Fibroblast of the aortic adventitia (primary cell): ENCODE measurements around the gene UBXN11. TPM values are rescaled to one million over a fixed set of nuclear protein-coding genes. Genes with fewer than 3 reads are reported as not detected.

Experiments used
- DNase-seq: peaks from one replicate; pipeline ENCODE4 v3.0.0-alpha.2; 2010; ENCODE audit warnings: low read depth
- H3K4me3 ChIP-seq: 2 replicates; pipeline ENCODE4 v1.5.1; 2011; ENCODE audit warnings: low read depth, mild to moderate bottlenecking, control low read depth, low read length, moderate library complexity
- total RNA-seq: library from RNA; depleted of rRNA; stranded (reverse); fragments of >200 nt; gene quantifications from 2 replicates; pipeline ENCODE4 v1.2.3, GENCODE V29; 2012; ENCODE audit warnings: low replicate concordance
- TF ChIP-seq, protein P1 (sequence below): IDR thresholded peaks from 2 replicates; pipeline ENCODE4 v1.5.1; 2011; ENCODE audit warnings: mild to moderate bottlenecking, low read length, control low read depth, inconsistent platforms; ENCODE audit not compliant: insufficient read depth

UBXN11 gene
- total RNA-seq, 1 donor = 8.9 TPM

GRCh38 chr1:26284597-26285347 is 21.7 kb downstream of the UBXN11 start:
- TF ChIP-seq, protein P1, sequence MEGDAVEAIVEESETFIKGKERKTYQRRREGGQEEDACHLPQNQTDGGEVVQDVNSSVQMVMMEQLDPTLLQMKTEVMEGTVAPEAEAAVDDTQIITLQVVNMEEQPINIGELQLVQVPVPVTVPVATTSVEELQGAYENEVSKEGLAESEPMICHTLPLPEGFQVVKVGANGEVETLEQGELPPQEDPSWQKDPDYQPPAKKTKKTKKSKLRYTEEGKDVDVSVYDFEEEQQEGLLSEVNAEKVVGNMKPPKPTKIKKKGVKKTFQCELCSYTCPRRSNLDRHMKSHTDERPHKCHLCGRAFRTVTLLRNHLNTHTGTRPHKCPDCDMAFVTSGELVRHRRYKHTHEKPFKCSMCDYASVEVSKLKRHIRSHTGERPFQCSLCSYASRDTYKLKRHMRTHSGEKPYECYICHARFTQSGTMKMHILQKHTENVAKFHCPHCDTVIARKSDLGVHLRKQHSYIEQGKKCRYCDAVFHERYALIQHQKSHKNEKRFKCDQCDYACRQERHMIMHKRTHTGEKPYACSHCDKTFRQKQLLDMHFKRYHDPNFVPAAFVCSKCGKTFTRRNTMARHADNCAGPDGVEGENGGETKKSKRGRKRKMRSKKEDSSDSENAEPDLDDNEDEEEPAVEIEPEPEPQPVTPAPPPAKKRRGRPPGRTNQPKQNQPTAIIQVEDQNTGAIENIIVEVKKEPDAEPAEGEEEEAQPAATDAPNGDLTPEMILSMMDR = peak; percentile 79
- DNase-seq = peak; percentile 90
- H3K4me3 ChIP-seq = no peak overlapping the region

DNA sequence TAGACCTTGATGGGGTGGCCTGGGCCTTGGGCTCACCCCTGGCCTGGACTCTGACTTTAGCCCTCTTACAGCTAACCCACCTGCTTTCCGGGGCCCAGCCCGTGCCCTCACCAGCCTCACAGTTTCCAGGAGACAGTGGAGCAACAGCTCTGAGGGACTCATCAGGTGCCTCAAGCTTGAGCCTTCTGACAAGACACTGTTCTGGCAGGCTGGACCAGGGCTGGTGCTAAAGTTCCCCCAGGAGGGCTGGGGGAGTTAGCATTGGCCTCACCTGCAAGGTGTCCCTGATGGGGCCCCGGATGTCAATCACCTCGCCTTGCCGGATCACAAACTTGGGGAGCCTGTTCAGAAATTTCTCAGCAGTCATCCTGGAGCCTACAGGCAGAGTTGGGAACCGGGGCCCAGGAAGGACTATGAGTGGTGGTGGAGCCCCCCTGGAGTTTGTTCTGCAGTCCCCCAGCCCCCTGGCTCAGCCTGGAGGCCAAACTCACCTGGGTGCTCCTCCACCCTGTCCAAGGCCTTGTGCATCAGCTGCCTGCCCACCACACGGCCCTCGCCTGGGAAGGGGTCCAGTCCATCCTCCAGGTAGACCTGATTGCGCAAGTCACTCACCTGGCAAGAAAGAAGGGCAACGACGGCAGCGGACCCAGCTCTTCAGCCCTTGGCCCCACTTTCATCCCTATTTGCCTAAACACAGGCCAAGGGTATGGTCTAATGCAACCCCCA is 22.4 kb downstream of the UBXN11 start:
- H3K4me3 ChIP-seq = no peak overlapping the region
- TF ChIP-seq, protein P1 = no peak
- no peak for DNase-seq

- TF ChIP-seq, protein P1 = no peak
- no peak for DNase-seq
- no peak overlapping the region for H3K4me3 ChIP-seq
Observed at GRCh38 chr1:26283279-26283853, 23.1 kb downstream of the UBXN11 start.

GRCh38 chr1:26282401-26282918 is 24.0 kb downstream of the UBXN11 start:
- no peak for DNase-seq
- TF ChIP-seq, protein P1 = no peak
- peak overlapping the region; percentile 81 for H3K4me3 ChIP-seq

- peak; percentile 43 for DNase-seq
Observed at GRCh38 chr1:26281971-26282370, 24.5 kb downstream of the UBXN11 start.

DNA sequence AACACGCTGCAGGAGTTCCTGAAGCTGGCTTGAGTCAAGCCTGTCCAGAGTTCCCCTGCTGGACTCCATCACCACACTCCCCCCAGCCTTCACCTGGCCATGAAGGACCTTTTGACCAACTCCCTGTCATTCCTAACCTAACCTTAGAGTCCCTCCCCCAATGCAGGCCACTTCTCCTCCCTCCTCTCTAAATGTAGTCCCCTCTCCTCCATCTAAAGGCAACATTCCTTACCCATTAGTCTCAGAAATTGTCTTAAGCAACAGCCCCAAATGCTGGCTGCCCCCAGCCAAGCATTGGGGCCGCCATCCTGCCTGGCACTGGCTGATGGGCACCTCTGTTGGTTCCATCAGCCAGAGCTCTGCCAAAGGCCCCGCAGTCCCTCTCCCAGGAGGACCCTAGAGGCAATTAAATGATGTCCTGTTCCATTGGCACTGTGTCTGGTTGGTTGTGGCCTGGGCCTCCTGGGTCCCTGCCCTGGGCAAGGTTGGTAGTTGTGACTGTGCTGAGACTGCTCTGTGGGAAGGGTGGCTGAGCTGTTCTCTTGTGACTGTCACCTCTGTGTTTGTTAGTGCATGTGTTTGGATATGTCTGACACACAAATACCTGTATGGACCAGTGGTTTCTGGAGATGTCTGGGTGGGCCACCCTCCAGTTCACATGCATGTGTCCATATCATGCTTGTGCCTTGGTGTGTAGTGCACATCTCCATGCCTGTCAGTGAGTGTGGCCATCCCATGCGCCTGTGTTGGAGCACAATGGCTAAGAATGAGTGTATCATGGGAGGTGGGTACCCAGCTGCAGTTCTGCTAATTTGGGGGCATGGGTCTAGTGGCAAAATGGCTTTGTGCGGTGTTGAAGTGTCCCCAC is 25.1 kb downstream of the UBXN11 start:
- TF ChIP-seq, protein P1 = no peak
- peak overlapping the region; percentile 81 for H3K4me3 ChIP-seq
- DNase-seq = no peak

More at GRCh38 chr1:26281971-26282370, 24.5 kb downstream of the UBXN11 start:
- peak overlapping the region; percentile 81 for H3K4me3 ChIP-seq
- TF ChIP-seq, protein P1 = no peak
